GM06990 (cell line): ENCODE measurements around the gene SLC26A11.

Experiments
- DNase-seq: peaks from one replicate; pipeline ENCODE4 v3.0.0-alpha.2; 2011; ENCODE audit not compliant: insufficient read length; ENCODE audit errors: extremely low read depth
- H3K27me3 ChIP-seq: replicated peaks from 2 replicates; pipeline ENCODE4 v1.6.0; 2011; ENCODE audit warnings: low read length; ENCODE audit not compliant: control insufficient read depth, insufficient read depth
- H3K36me3 ChIP-seq: 2 replicates; pipeline ENCODE4 v1.5.1; 2011; ENCODE audit warnings: low read length; ENCODE audit not compliant: control insufficient read depth, insufficient read depth
- H3K4me3 ChIP-seq: replicated peaks from 2 replicates; pipeline ENCODE4 v1.5.1; 2011; ENCODE audit warnings: low read depth, mild to moderate bottlenecking, control low read depth, low read length
- TF ChIP-seq, protein P1 (sequence below): IDR thresholded peaks from 2 replicates; pipeline ENCODE4 v1.5.1; 2011; ENCODE audit warnings: low read length, control low read depth, mild to moderate bottlenecking, inconsistent platforms; ENCODE audit not compliant: insufficient read depth, poor library complexity, severe bottlenecking

The SLC26A11 gene

DNA sequence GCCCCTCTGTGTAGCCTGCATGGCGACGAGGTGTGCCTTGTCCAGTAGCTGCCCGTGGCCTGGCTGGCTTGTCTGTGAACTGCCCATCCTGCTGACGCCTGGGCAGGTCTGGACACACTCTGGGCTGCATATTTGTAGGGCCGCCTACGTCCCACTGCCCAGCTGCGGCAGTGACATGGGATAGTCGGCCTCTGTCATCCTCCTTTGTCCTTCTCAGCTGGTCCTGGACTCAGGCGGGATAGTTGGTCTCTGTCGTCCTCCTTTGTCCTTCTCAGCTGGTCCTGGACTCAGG lies 35.9 kb upstream of the SLC26A11 start:
- H3K27me3 ChIP-seq, result no peaks in the 10 kb centered on the region; the same call in none of the 2 replicates
- no peak overlapping the region for H3K4me3 ChIP-seq
- no peaks in the 10 kb centered on the region for H3K36me3 ChIP-seq
- TF ChIP-seq, protein P1, sequence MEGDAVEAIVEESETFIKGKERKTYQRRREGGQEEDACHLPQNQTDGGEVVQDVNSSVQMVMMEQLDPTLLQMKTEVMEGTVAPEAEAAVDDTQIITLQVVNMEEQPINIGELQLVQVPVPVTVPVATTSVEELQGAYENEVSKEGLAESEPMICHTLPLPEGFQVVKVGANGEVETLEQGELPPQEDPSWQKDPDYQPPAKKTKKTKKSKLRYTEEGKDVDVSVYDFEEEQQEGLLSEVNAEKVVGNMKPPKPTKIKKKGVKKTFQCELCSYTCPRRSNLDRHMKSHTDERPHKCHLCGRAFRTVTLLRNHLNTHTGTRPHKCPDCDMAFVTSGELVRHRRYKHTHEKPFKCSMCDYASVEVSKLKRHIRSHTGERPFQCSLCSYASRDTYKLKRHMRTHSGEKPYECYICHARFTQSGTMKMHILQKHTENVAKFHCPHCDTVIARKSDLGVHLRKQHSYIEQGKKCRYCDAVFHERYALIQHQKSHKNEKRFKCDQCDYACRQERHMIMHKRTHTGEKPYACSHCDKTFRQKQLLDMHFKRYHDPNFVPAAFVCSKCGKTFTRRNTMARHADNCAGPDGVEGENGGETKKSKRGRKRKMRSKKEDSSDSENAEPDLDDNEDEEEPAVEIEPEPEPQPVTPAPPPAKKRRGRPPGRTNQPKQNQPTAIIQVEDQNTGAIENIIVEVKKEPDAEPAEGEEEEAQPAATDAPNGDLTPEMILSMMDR, result no peak
- DNase-seq, result no peak

DNA sequence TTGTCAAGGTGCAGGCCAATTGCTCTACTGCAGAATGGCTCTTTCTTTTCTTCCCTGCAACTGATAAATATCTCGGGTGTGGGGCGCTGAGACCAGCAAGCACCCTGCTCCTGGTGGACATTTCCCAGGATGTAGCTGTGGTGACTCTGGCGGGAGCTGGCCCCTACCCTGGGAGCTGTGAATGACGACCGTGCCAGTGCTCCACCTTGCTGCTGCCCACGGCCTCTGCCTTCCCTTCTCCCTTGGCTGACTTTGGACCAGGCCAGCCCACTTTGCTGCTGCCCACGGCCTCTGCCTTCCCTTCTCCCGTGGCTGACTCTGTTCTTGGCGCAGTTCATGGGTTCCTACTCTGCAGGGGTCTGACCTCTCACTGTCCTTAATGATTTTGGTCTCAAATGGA lies 34.3 kb upstream of the SLC26A11 start:
- no peaks in the 10 kb centered on the region; the same call in 1 of the 2 replicates for H3K27me3 ChIP-seq
- no peaks in the 10 kb centered on the region for H3K36me3 ChIP-seq
- TF ChIP-seq, protein P1, result no peak
- no peak overlapping the region for H3K4me3 ChIP-seq
- DNase-seq, result no peak

DNA sequence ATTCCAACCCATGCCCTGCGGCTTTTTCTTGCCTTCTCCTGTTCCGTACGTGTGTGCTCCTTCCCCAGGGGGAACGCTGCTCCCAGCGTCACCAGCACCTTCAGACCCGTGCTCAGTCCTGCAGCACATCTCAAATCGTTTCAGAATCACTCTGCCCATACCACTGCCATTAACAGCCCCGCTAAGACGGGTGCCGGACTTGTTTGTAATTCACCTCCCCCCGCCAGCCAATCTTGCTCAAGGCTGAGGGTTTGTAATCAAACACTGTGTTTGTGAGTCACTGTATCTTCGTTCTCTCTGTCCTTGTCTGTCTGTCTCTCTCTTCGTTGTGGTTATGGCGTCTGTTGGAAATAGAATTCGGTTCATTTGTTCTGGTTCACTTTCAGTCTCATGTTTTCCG lies 33.1 kb upstream of the SLC26A11 start:
- TF ChIP-seq, protein P1, result no peak
- no peaks in the 10 kb centered on the region; the same call in 1 of the 2 replicates for H3K27me3 ChIP-seq
- no peak for DNase-seq
- H3K4me3 ChIP-seq, result no peak overlapping the region
- no peaks in the 10 kb centered on the region for H3K36me3 ChIP-seq

DNA sequence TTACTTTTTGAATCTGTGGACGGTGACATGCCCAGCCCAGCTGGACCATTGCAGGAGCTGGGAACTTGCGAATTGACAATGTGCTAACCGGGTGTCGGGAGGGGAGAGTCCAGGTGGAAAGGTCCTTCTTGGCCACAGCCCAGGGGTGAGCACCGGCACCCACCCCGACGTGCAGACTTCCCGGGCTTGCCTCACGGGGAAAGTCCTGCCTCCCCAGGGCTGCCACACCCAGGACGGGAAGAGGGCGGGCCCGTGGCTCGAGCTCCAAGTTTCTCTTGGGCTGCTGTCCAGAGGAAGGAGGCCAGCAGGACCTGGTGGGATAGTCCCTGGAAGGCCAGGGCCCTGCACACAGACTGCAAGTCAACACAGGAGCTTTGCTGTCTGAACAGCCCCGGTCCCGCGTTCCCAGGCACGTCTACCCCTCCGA lies 32.7 kb upstream of the SLC26A11 start:
- Histone ChIP-seq H3K36me3 (no peaks in the 10 kb centered on the region), H3K27me3 (no peaks in the 10 kb centered on the region; the same call in 1 of the 2 replicates), H3K4me3 (no peak overlapping the region)
- TF ChIP-seq, protein P1, result no peak
- no peak for DNase-seq

DNA sequence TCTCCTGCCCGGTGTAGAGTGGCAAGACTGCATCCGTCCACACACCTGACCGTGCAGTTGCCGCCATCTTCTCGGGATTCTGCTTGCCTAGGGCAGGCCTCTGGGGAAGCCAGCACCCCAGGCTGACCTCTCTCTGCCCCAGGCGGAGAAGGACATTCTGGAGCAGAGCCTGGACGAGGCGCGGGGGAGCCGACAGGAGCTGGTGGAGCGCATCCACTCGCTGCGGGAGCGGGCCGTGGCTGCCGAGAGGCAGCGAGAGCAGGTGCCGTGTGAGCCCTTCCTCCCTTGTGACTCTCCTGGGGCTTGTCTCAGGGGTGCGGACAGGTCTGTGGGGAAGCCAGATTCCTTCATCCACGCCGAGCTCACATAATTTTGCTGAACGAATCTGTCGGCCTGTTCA lies 30.6 kb upstream of the SLC26A11 start:
- Histone ChIP-seq H3K36me3 (no peaks in the 10 kb centered on the region), H3K27me3 (no peaks in the 10 kb centered on the region), H3K4me3 (no peak overlapping the region)
- no peak for DNase-seq
- TF ChIP-seq, protein P1, result no peak

DNA sequence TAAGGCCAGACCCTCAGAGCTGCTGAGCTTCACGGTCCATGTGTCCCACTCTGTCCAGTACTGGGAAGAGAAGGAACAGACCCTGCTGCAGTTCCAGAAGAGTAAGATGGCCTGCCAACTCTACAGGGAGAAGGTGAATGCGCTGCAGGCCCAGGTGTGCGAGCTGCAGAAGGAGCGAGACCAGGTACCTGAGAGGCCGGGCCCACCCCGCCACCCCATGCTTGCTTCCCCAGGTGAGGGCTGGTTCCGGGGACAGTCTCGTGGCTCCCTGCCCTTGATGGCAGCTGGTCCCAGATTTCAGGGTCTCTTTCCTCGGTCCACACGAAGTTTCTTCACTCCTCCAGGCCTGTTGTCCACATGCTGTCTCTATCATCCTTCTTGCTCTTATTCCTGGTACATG lies 29.5 kb upstream of the SLC26A11 start:
- Histone ChIP-seq H3K4me3 (no peak overlapping the region), H3K36me3 (no peaks in the 10 kb centered on the region), H3K27me3 (no peaks in the 10 kb centered on the region)
- no peak for DNase-seq
- TF ChIP-seq, protein P1, result no peak
